GM23338 (cell line): ENCODE results near the gene COMMD7. TPM values are rescaled to one million over a fixed set of nuclear protein-coding genes. Genes with fewer than 3 reads are reported as not detected.

Experiments used
- ATAC-seq: fragments of 200-7000 bp; cut with Tn5 transposase; 3 replicates; pipeline ENCODE4 v1.9.1; 2020
- DNase-seq: peaks from one replicate; pipeline ENCODE4 v3.0.0-alpha.2; 2015; ENCODE audit warnings: low spot score
- H2AFZ ChIP-seq: fragments of 200-600 bp; sonication (generic); 2 replicates; pipeline ENCODE4 v1.8.0; 2016; ENCODE audit warnings: antibody characterized with exemption, mild to moderate bottlenecking, moderate library complexity
- H3F3A ChIP-seq: fragments of 200-600 bp; sonication (generic); replicated peaks from 2 replicates; pipeline ENCODE4 v1.8.0; 2017; ENCODE audit warnings: antibody characterized with exemption, mixed run types, low read depth
- H3K27ac ChIP-seq: fragments of 200-600 bp; sonication (generic); 2 replicates; pipeline ENCODE4 v1.6.1; 2016; ENCODE audit warnings: low read depth
- H3K27me3 ChIP-seq: fragments of 200-600 bp; sonication (generic); 2 replicates; pipeline ENCODE4 v1.8.0; 2016; ENCODE audit warnings: mild to moderate bottlenecking, mixed run types, moderate library complexity; ENCODE audit not compliant: insufficient read depth
- H3K36me3 ChIP-seq: fragments of 200-600 bp; sonication (generic); 2 replicates; pipeline ENCODE4 v1.8.0; 2016; ENCODE audit warnings: mild to moderate bottlenecking; ENCODE audit not compliant: insufficient read depth
- H3K4me1 ChIP-seq: fragments of 200-600 bp; sonication (generic); 2 replicates; pipeline ENCODE4 v1.8.0; 2016; ENCODE audit warnings: mild to moderate bottlenecking, moderate library complexity; ENCODE audit not compliant: insufficient read depth
- H3K4me2 ChIP-seq: fragments of 200-600 bp; sonication (generic); 2 replicates; pipeline ENCODE4 v1.7.1; 2017; ENCODE audit warnings: mixed run types
- H3K4me3 ChIP-seq: fragments of 200-600 bp; sonication (generic); 2 replicates; pipeline ENCODE4 v1.6.1; 2016; ENCODE audit warnings: mixed run types
- H3K79me2 ChIP-seq: fragments of 200-600 bp; sonication (generic); replicated peaks from 2 replicates; pipeline ENCODE4 v1.8.0; 2017; ENCODE audit warnings: mild to moderate bottlenecking; ENCODE audit not compliant: insufficient read depth
- H3K9me2 ChIP-seq: fragments of 200-600 bp; sonication (generic); 2 replicates; pipeline ENCODE4 v1.8.0; 2017; ENCODE audit not compliant: insufficient read depth
- H4K20me1 ChIP-seq: fragments of 200-600 bp; sonication (generic); replicated peaks from 2 replicates; pipeline ENCODE4 v1.8.0; 2017; ENCODE audit warnings: mild to moderate bottlenecking; ENCODE audit not compliant: insufficient read depth
- H3K27ac Mint-ChIP-seq: 2 replicates; pipeline ENCODE4 v1.8.0; 2020; ENCODE audit warnings: inconsistent platforms, mild to moderate bottlenecking, moderate library complexity, mixed read lengths
- H3K27me3 Mint-ChIP-seq: 3 replicates; pipeline ENCODE4 v1.8.0; 2022; ENCODE audit warnings: low read depth, mild to moderate bottlenecking, moderate library complexity, mixed read lengths, inconsistent platforms; ENCODE audit not compliant: insufficient read depth, poor library complexity
- H3K36me3 Mint-ChIP-seq: 3 replicates; pipeline ENCODE4 v1.8.0; 2021; ENCODE audit warnings: low read depth, mild to moderate bottlenecking, inconsistent platforms, moderate library complexity, mixed read lengths
- H3K4me1 Mint-ChIP-seq: 3 replicates; pipeline ENCODE4 v1.8.0; 2020; ENCODE audit warnings: mild to moderate bottlenecking, inconsistent platforms, mixed read lengths
- H3K4me3 Mint-ChIP-seq: 3 replicates; pipeline ENCODE4 v1.8.0; 2021; ENCODE audit warnings: moderate library complexity, mild to moderate bottlenecking, inconsistent platforms, mixed read lengths
- H3K9me3 Mint-ChIP-seq: 3 replicates; pipeline ENCODE4 v1.8.0; 2020; ENCODE audit warnings: moderate library complexity, mild to moderate bottlenecking, inconsistent platforms, mixed read lengths
- CREB1 ChIP-seq: fragments of 250-450 bp; sonication (Bioruptor Pico); IDR thresholded peaks from 2 replicates; pipeline ENCODE4 v1.5.0; 2020; ENCODE audit warnings: low read depth, mild to moderate bottlenecking, moderate library complexity
- EZH2 ChIP-seq: fragments of 200-600 bp; sonication (generic); IDR thresholded peaks from one replicate; pipeline ENCODE4 v1.8.0; 2017; ENCODE audit warnings: antibody characterized with exemption, mild to moderate bottlenecking, low read depth; ENCODE audit not compliant: unreplicated experiment
- EZH2phosphoT487 ChIP-seq: fragments of 200-600 bp; sonication (generic); IDR thresholded peaks from one replicate; pipeline ENCODE4 v1.8.1; 2018; ENCODE audit warnings: antibody characterized with exemption; ENCODE audit not compliant: unreplicated experiment
- JUNB ChIP-seq: IDR thresholded peaks from one replicate; pipeline ENCODE4 v1.6.1; 2016; ENCODE audit warnings: antibody characterized with exemption; ENCODE audit not compliant: unreplicated experiment
- NANOG ChIP-seq: IDR thresholded peaks from 2 replicates; pipeline ENCODE4 v1.6.1; 2016; ENCODE audit warnings: antibody characterized with exemption, borderline replicate concordance
- POLR2AphosphoS5 ChIP-seq: IDR thresholded peaks from 2 replicates; pipeline ENCODE4 v1.6.1; 2016; ENCODE audit warnings: antibody characterized with exemption, low read depth
- STAT1 ChIP-seq: IDR thresholded peaks from one replicate; pipeline ENCODE4 v1.6.1; 2016; ENCODE audit warnings: antibody characterized with exemption; ENCODE audit not compliant: unreplicated experiment
- ZNF114 ChIP-seq: fragments of 250-450 bp; sonication (Bioruptor Pico); IDR thresholded peaks from 2 replicates; pipeline ENCODE4 v1.5.0; 2020; ENCODE audit warnings: mild to moderate bottlenecking, moderate library complexity
- ZNF331 ChIP-seq: fragments of 250-450 bp; sonication (Bioruptor Pico); IDR thresholded peaks from 2 replicates; pipeline ENCODE4 v1.5.0; 2020; ENCODE audit warnings: low read depth, mild to moderate bottlenecking, moderate library complexity
- polyA plus RNA-seq: library from polyadenylated mRNA; unstranded; fragments of >200 nt; fragmentation: Nextera tagmentation; extraction: Ambion mirVana; gene quantifications from 2 replicates; pipeline ENCODE4 v1.2.1, GENCODE V29; 2016
- total RNA-seq: library from RNA; depleted of rRNA; stranded (reverse); fragments of >200 nt; shearing (Covaris generic); gene quantifications from 2 replicates; pipeline ENCODE4 v1.2.3, GENCODE V29; 2014
- TF ChIP-seq, protein P1 (sequence below): IDR thresholded peaks from one replicate; pipeline ENCODE4 v1.6.1; 2018; ENCODE audit warnings: antibody characterized with exemption; ENCODE audit not compliant: unreplicated experiment
- TF ChIP-seq, protein P2 (sequence below): IDR thresholded peaks from 2 replicates; pipeline ENCODE4 v1.6.1; 2016; ENCODE audit warnings: antibody characterized with exemption
- TF ChIP-seq, protein P3 (sequence below), 2 experiments: fragments of 200-600 bp in 1 of 2; sonication (generic) in 1 of 2; conservative IDR thresholded peaks; 2 replicates each; pipeline versions ENCODE4 v1.5.1 to v1.6.1; 2016 to 2017; ENCODE audit warnings: antibody characterized with exemption in 2 of 2, low read depth in 2 of 2, mild to moderate bottlenecking in 2 of 2, moderate library complexity in 1 of 2

The COMMD7 gene
- total and polyA plus RNA-seq, 2 experiments from 2014 or later: 67.3 to 86.4 TPM

DNA sequence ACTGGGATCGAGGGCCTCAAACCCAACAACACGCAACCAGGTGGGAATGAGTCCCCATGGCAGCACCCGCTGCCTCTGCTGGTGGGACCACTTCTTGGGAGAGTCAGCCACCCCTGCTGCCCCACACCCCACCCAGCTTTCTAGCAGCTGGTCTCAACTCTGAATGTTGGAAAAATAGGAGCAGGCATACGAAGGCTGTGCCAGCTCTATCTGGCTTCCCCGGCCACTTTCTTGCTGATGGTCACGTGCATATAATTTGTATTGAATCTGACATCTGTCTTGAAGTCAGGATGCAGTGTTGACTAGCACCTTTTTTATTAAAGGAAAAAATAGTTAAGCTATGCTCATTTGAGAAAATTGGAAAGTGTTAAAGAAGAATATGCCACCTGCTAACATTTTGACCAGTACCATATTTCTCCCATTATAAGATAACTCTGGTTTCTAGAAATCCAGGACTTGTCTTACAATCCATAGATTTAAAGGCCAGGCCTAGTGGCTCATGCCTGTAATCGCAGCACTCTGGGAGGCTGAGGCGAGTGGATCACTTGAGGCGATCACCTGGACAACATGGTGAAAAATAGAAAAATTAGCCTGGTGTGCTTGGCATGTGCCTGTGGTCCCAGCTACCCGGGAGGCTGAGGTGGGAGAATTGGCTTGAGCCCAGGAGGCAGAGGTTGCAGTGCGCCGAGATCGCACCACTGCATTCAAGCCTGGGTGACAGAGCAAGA, 49.6 kb upstream of the COMMD7 start (continued):
- TF ChIP-seq, protein P1, sequence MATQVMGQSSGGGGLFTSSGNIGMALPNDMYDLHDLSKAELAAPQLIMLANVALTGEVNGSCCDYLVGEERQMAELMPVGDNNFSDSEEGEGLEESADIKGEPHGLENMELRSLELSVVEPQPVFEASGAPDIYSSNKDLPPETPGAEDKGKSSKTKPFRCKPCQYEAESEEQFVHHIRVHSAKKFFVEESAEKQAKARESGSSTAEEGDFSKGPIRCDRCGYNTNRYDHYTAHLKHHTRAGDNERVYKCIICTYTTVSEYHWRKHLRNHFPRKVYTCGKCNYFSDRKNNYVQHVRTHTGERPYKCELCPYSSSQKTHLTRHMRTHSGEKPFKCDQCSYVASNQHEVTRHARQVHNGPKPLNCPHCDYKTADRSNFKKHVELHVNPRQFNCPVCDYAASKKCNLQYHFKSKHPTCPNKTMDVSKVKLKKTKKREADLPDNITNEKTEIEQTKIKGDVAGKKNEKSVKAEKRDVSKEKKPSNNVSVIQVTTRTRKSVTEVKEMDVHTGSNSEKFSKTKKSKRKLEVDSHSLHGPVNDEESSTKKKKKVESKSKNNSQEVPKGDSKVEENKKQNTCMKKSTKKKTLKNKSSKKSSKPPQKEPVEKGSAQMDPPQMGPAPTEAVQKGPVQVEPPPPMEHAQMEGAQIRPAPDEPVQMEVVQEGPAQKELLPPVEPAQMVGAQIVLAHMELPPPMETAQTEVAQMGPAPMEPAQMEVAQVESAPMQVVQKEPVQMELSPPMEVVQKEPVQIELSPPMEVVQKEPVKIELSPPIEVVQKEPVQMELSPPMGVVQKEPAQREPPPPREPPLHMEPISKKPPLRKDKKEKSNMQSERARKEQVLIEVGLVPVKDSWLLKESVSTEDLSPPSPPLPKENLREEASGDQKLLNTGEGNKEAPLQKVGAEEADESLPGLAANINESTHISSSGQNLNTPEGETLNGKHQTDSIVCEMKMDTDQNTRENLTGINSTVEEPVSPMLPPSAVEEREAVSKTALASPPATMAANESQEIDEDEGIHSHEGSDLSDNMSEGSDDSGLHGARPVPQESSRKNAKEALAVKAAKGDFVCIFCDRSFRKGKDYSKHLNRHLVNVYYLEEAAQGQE: no peak
- TF ChIP-seq ZNF114 (no peak), JUNB (no peak)

DNA sequence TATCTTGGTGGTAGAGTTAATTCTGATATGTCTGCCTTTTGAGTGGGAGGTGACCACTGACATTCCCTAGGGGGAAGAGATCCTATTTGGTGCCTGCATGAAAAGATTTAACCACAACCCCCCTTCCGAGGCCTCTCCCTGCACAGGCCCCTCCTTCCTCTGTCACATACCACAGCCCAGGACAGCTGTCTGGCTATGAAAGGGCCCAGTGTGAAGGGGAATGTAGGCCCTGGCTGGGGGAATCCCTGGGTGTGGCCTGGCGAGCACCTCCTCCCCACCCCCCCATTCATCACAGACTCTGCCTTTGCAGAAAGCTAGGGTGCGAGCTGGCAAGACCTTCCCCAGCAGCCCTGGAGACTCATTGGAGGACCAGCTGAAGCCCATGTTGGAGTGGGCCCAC, 49.0 kb upstream of the COMMD7 start:
- Histone ChIP-seq H3K27me3 (no peaks in the 10 kb centered on the region), H3K27ac (peak overlapping the region; percentile 92), H3K9me2 (no peaks in the 10 kb centered on the region; the same call in 1 of the 2 replicates), H3K4me3 (no peak overlapping the region), H3K79me2 (peaks cover 95% of the 10 kb centered on the region), H3K4me1 (peaks cover 65% of the 10 kb centered on the region), H3K4me2 (no peak overlapping the region), H2AFZ (no peak overlapping the region), H4K20me1 (peaks cover 98% of the 10 kb centered on the region), H3K36me3 (peaks cover 97% of the 10 kb centered on the region), H3F3A (peaks cover 98% of the 10 kb centered on the region)
- H3K36me3 Mint-ChIP-seq: peaks cover 99% of the 10 kb centered on the region
- H3K4me1 Mint-ChIP-seq: peaks cover 53% of the 10 kb centered on the region
- no peaks in the 10 kb centered on the region; the same call in 2 of the 3 replicates for H3K9me3 Mint-ChIP-seq
- H3K27me3 Mint-ChIP-seq: peaks cover 72% of the 10 kb centered on the region
- peak; percentile 42 for TF ChIP-seq POLR2AphosphoS5
- TF ChIP-seq EZH2phosphoT487: no peak
- ATAC-seq (peak; percentile 33), DNase-seq (peak; percentile 56)
- H3K27ac Mint-ChIP-seq: peak overlapping the region; percentile 77; the same call in 1 of the 2 replicates
- no peak overlapping the region for H3K4me3 Mint-ChIP-seq

DNA sequence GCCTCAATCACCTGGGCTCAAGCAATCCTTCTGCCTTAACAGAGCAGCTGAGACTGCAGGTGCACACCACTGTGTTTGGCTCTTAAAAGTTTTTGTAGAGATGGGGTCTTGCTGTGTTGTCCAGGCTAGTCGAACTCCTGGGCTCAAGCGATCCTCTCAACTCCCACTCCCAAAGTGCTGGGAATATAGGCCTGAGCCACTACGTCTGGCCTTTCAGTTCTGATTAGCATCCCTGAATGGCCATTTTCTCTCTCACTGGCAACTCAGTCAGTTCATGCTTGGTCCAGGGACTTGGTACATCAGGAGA, 47.4 kb upstream of the COMMD7 start:
- Histone ChIP-seq H2AFZ (no peak overlapping the region), H3K4me3 (no peak overlapping the region), H3F3A (peaks cover 98% of the 10 kb centered on the region), H3K79me2 (peaks cover 95% of the 10 kb centered on the region), H3K27me3 (no peaks in the 10 kb centered on the region), H4K20me1 (peaks cover 98% of the 10 kb centered on the region), H3K9me2 (no peaks in the 10 kb centered on the region), H3K4me1 (peaks cover 60% of the 10 kb centered on the region), H3K27ac (peak overlapping the region; percentile 92), H3K36me3 (peaks cover 97% of the 10 kb centered on the region), H3K4me2 (no peak overlapping the region)
- Mint-ChIP-seq H3K4me3 (no peak overlapping the region), H3K36me3 (peaks cover 99% of the 10 kb centered on the region), H3K27me3 (peaks cover 68% of the 10 kb centered on the region), H3K4me1 (peaks cover 55% of the 10 kb centered on the region), H3K27ac (0 out of 2 replicates have a peak overlapping the region, but pooled peaks have one; percentile 77), H3K9me3 (no peaks in the 10 kb centered on the region; the same call in 2 of the 3 replicates)
- ATAC-seq: no peak
- no peak for DNase-seq
- TF ChIP-seq EZH2 (no peak), CREB1 (CRISPR knock-in tag) (no peak), STAT1 (no peak), EZH2phosphoT487 (no peak), JUNB (no peak), POLR2AphosphoS5 (no peak), NANOG (no peak), ZNF331 (no peak), ZNF114 (no peak)
- TF ChIP-seq, protein P2, sequence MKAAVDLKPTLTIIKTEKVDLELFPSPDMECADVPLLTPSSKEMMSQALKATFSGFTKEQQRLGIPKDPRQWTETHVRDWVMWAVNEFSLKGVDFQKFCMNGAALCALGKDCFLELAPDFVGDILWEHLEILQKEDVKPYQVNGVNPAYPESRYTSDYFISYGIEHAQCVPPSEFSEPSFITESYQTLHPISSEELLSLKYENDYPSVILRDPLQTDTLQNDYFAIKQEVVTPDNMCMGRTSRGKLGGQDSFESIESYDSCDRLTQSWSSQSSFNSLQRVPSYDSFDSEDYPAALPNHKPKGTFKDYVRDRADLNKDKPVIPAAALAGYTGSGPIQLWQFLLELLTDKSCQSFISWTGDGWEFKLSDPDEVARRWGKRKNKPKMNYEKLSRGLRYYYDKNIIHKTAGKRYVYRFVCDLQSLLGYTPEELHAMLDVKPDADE: no peak
- TF ChIP-seq, protein P3, sequence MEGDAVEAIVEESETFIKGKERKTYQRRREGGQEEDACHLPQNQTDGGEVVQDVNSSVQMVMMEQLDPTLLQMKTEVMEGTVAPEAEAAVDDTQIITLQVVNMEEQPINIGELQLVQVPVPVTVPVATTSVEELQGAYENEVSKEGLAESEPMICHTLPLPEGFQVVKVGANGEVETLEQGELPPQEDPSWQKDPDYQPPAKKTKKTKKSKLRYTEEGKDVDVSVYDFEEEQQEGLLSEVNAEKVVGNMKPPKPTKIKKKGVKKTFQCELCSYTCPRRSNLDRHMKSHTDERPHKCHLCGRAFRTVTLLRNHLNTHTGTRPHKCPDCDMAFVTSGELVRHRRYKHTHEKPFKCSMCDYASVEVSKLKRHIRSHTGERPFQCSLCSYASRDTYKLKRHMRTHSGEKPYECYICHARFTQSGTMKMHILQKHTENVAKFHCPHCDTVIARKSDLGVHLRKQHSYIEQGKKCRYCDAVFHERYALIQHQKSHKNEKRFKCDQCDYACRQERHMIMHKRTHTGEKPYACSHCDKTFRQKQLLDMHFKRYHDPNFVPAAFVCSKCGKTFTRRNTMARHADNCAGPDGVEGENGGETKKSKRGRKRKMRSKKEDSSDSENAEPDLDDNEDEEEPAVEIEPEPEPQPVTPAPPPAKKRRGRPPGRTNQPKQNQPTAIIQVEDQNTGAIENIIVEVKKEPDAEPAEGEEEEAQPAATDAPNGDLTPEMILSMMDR (conservative IDR thresholded peaks at IDR 0.05; ENCODE audit: low read depth in 2 of 2): no peak
